ENCODE data around the gene SRGAP3.

DNA sequence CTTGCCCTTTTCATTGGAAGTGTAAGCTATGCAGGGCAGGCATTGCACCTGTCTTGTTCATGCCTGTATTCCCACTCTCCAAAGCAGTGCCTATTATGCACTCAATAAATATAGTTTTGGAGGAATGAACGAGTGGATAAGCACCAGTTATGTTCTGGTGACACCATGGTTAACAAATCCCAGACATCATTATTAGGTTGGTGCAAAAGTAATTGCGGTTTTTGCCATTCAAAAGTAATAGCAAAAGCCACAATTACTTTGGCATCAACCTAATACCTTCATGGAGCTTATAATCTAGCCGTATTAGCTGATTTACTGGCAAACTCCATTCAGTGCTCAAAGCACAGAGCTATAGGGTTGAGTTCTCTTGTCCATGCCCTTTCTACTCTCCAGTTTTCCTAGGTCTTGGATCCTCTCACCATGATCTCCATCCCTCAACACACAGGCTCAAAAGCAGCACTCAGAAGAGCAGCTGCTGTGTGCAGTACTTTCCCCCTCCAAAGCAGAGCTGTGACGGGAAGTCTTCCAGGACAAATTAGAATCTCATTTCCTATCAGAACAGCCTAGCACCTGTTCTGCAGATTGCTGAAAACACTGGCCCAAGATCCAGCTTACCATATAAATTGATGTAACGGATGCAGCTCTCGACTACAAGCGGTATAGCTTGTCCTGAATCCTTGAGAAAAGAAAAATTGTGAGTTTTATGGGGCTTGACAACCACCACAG lies 223.0 kb downstream of the SRGAP3 start:
- TF ChIP-seq POLR2A (IDR thresholded peaks at IDR 0.05; ENCODE audit: low read depth, low read length) (no peak), TAF1 (IDR thresholded peaks at IDR 0.05; ENCODE audit: borderline replicate concordance, low read depth, low read length) (no peak), POLR2AphosphoS5 (IDR thresholded peaks at IDR 0.05; ENCODE audit: low read depth, low read length) (no peak)
